Measurements from ENCODE around the gene B3GNT8.
A peak's percentile ranks its signal among the peaks of the same experiment; 100 is the strongest.
"Not testable (repeated sequence)": the region's sequence is repeated elsewhere in the genome, so short reads cannot be mapped to it uniquely, and the experiment has no call there.

B3GNT8 gene

DNA sequence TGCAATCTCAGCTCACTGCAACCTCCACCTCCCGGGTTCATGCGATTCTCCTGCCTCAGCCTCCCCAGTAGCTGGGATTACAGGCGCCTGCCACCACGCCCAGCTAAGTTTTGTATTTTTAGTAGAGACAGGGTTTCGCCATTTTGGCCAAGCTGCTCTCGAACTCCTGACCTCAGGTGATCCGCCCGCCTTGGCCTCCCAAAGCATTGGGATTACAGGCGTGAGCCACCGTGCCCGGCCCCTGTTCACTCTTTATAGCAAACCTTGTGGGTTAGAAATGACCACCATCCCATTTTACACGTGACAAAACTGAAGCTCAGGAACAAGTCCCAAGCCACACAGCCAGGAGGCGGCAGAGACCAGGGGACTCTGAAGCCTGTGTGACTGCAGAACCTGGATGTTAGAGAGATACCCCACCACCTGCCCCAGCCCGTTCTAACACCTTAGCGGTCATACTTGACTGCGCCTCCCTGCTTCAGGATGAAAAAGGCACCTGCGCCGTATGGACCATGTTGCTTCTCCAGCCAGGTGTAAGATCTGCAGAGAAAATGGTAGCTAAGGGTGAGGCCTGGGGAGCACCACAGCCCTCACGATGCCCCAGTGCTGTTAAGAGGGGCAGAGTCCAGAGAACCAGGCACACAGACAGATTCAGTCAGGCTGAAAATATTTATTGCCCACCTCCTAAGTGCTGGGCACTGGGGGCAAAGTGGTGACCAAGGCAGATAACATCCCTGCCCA, 8.9 kb upstream of the B3GNT8 start:
- DNase-seq (ENCODE audit: low read depth) = no peak

DNA sequence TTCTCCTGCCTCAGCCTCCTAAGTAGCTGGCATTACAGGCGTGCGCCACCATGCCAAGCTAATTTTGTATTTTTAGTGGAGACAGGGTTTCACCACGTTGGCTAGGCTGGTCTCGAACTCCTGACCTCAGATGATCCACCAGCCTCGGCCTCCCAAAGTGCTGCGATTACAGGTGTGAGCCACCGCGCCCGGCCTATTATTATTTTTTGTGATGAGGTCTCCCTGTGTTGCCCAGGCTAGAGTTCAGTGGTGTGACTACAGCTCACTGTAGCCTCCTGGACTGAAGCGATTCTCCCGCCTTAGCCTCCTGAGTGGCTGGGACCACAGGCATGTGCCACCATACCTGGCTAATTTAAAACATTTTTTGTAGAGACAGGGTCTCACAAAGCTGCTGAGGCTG, 8.2 kb upstream of the B3GNT8 start:
- DNase-seq (ENCODE audit: low read depth) = not testable (repeated sequence)

- DNase-seq (ENCODE audit: low read depth) = no peak
Observed at GRCh38 chr19:41434450-41434849, 7.3 kb upstream of the B3GNT8 start.

DNA sequence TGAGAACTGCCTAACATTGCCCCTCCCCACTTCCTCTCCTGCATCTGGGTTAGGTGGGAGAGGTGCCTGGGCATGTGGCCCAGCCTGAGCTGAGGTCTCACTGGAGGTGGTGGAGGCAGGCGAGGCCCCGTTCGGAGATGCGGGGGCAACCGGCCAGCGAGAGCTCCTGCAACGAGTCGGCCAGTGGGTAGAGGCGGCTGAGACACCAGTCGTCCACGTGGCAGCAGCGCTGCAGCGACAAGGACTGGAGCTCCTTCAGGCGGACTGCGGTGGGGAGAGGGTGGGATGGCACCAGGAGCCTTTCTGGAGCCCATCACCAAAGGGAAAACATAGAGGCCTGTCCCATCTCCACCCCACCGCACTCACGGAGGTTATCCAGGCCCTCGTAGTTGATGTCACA, 6.0 kb upstream of the B3GNT8 start:
- no peak for DNase-seq (ENCODE audit: low read depth)

DNA sequence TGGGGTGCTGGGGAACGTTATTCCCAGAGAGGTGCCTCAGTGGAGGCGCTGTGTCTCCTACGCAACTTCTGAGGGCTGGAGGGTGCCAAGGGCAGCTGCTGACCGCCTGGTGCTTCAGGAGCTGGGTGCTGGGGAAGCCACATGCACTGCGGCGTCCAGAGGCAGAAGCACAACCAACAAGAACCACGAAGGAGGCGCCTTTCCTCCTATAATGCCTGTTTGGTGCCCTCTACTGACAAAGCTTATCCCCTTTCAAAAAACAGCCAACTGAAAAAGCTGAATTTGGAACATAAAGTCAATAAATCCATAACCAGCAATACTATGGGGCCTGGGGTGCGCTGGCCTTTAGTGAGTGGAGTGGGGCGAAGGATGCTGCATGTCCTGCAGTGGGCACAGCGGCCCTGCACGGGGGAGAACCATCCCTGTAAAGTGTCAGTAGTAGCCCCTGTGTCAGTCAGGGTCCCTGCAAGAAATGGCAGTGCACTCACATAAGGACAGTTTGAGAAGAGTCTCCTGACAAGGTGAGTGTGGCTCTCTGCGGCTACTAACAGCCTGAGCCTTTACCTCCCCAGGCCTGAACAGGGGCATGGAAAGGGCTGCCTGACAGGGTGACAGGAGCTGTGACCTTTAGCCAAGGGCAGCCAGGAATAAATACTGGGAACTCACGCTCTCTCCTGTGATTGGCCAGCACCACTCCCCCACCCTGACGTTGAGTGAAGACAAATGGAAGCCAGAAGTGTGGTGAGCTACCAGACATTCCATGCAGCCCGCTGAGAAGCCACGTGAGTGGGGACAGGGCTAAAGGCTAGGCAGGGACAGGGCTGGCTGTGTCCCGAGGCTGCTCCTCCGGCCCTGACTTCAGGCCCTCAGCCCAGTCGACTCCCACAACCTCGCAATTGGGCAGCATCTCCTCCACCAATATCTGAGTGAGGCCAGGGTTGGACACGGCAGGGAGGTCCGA, 4.5 kb upstream of the B3GNT8 start:
- no peak for DNase-seq (ENCODE audit: low read depth)

DNA sequence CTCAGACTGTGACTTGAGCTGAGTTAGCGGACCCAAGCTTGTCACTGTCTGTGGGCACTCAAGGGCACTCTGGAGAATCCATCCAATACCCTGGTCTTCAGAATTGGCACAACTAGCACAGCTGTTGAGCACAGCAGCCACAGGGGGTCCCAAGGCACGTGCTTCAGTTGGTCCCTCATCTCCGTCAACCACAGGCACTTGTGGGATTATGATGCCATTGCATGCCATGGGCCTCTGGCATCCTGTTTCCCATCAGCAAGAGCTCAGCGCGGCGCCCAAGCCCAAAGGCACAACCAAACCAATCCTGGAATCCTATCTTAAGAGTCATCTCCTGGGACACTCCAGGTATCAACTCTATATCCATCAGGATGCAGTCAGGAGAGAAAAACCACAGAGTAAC, 3.7 kb upstream of the B3GNT8 start:
- DNase-seq (ENCODE audit: low read depth) = no peak

DNA sequence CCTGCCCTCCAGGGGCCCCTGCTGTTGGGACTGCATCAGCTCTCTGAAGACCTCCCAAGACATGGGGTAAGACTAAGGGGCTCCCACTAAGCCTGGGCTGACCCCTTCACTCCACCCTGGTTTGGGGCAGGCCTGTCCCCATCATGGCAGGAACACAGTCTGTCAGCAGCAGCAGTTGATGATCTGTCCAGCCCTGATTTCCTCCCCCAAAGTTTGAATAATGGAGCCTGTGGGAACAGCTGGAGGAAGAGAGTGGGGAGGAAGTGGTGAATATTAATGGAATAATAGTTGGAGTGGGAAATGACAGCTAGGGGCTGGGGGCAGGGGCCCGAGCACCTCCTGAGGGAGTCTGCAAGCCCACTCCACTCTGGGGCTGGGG, 1.3 kb upstream of the B3GNT8 start:
- no peak for DNase-seq (ENCODE audit: low read depth)

DNA sequence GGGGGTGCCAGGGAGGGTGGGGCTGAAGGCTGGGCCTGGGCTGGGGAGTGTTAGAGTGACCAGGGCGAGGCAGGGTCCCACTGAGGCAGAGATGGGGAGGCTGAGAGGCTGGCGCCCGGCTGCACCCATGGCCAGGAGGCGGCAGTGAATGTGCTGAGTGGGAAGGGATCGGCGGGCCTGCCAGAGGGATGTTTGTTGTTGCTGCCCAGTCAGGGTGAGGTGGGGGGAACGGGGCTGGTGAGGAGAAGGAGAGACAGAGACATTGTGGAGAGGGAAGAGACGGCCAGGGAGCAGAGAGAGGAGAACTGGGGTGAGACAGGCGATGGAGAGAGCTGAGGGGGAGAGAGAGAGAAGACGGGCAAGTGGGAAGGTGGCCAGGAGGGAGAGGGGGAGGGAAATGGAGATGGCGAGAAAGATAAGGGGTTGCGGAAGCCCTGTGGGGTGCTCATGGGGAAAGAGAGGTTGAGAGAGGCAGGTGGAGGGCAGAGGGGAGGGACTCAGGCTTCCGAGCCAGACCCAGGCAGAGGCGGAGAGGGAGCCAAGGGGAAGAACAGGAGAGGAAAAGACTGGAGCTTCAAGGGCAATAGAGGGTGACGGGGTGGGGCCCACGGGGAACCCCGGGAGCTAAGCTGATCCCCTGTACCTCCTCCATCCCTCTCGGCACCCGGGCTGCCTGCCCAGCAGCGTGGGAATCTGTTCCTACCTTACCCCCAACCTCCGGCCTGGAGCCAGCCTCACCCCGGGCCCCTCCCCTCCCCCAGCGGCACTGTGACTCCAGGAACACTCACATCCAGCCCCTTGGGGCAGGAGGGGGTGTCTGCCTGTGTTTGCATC, 690 bp upstream of the B3GNT8 start:
- DNase-seq (ENCODE audit: low read depth) = peak; percentile 24

DNA sequence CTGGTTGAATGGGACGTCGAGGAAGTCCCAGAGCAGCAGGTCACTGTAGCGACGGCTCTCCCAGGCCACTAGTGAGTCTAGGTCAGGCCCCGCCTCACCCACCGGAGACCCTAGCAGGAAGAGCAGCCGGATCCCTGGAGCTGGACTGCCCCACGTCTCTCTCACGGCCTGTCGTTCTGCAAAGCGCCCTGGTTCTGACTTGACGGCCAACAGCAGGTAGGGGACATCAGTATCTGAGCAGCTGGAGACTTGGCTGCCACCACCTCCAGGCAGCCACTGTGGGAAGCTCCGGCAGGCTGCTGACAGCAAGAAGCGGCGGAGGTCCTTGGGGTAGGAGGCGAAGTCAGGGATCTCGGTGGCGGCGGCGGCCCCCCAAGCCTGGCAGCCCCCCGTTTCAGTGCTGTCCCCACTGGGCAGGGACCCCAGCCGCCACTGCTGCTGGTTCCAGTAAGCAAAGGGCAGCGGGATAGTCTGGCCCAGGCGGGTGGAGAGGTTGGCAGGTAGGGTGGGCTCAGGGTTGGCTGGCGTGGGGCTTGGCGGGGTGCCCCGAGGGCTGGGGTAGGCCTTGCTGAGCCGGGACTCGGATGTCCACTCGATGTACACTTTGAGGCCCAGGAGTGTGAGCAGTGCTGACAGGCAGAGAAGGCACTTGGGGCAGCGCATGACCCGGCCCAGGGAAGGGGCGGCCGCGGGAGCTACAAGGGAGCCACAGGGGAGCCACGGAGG, 895 bp downstream of the B3GNT8 start:
- DNase-seq (ENCODE audit: low read depth) = no peak

GRCh38 chr19:41425174-41426115, 1.7 kb downstream of the B3GNT8 start:
- no peak for DNase-seq (ENCODE audit: low read depth)

- no peak for DNase-seq (ENCODE audit: low read depth)
Observed at GRCh38 chr19:41424335-41425173, 2.6 kb downstream of the B3GNT8 start.

DNA sequence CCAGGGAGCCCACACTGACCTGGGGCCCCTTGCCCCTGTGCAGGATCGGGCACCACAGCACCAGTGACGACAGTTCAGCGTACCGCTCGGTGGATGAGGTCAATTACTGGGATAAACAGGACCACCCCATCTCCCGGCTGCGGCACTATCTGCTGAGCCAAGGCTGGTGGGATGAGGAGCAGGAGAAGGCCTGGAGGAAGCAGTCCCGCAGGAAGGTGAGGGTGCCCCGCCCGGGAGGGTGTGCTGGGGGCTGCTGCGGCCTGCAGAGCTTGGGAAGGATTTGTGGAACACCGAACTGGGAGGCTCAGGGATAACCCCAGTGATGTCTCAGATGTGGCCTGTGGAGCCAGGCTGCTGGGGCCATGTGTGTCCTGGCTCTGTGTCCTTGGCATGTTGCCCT, 4.2 kb downstream of the B3GNT8 start:
- no peak for DNase-seq (ENCODE audit: low read depth)

DNA sequence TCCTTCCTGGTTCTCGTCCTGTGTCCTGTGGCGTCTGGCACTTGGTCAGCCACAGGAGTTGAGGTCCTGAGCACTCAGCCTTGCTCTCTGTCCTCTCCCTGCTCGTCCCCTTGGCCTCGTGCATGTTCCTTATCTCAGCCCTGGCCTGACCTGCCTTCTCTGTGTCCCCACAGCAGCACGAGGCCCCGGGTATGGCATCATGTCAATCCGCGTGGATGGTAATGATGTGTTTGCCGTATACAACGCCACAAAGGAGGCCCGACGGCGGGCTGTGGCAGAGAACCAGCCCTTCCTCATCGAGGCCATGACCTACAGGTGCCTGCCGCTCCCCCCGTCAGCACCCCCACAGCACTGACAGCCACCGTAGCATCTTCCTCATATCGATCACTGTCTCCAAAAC, 4.7 kb downstream of the B3GNT8 start:
- DNase-seq (ENCODE audit: low read depth) = no peak

- DNase-seq (ENCODE audit: low read depth) = no peak
Observed at GRCh38 chr19:41421973-41422372, 5.2 kb downstream of the B3GNT8 start.

DNA sequence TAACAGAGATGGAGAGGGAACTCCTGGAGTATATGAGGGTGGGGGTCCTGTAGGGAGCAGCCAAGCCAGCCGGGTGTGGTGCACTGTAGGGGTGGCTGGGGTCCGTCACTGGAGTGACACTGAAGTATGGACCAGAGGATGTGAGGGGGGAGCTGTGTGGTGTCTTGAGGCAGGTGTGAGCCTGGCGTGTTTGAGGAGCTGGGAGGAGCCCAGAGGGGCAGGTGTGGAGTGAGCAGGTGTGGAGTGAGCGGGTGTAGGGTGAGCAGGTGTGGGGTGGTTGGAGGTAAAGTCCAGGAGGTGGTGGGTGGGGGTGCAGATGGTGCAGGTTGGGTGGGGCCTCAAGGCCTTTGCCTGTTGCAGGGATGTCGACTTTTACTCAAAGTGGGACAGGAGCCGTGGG, 5.9 kb downstream of the B3GNT8 start:
- DNase-seq (ENCODE audit: low read depth) = no peak

GRCh38 chr19:41420101-41420880, 6.9 kb downstream of the B3GNT8 start:
- no peak for DNase-seq (ENCODE audit: low read depth)

DNA sequence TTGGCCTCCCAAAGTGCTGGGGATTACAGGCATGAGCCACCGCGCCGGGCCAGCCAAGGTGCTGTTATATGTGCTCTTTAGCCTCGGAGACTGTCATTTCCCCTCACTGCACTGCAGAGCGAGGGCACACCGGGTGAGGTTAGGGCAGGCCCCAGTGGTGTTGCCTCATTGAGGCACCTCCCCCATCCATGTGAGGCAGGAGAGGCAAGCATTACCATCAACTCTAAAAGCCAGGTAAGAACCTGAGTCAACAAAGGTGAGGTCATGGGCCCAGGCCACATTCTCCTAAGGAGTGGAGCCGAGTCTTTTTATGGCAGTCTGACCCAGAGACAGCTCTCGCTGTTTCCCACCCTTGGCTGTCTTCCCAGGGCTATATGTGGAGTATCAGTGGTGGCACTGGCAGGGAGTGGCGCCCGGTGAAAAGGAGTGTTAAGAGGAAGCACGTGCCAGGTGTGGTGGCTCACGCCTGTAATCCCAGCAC, 10.9 kb downstream of the B3GNT8 start:
- DNase-seq (ENCODE audit: low read depth) = no peak

DNA sequence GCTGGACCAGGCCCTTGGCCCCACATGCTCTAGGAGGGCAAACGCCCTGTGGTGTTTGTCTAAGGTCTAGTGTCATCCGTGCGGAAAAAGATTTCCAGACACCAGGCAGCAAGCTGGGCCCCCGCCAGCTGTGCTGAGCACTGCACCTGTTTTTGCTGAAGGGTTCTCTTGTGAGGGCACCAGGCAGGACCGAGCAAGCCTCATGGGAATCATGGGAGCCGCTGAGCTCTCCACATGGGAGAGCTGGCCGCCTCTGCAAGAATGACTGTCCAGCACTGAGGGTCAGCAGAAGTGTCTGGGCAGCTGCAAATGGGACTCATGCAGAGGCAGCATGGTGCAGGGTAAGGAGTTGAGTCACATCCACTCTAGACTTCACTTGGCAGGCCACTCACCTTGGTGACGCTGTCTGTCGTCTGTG, 12.0 kb downstream of the B3GNT8 start:
- DNase-seq (ENCODE audit: low read depth) = no peak

DNA sequence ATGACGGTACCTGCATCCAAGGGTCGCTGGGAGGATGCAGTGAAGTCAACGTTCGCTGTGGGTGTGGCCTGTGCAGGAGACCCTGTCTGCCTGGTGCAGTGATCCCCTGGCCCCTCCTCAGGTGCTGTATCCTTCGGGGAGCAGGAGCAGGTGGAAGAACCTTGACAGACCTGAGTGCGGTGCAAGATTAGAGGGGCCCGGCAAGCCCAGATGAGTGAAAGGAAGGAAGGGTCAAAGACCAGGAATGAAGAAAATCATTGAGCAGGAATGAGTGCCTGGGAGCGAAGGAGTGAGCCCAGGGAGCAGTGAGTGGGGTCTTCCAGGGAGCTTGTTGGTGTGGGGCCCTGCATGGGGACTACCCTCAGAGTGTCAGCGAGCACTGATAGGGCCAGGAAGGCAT, 12.7 kb downstream of the B3GNT8 start:
- DNase-seq (ENCODE audit: low read depth) = no peak
